ENCODE measurements around the gene CHKA.
A peak's percentile ranks its signal among the peaks of the same experiment; 100 is the strongest.

The CHKA gene

GRCh38 chr11:68142441-68143309 is 21.5 kb upstream of the CHKA start:
- no peak for DNase-seq

- DNase-seq = no peak
Observed at GRCh38 chr11:68142028-68142412, 20.8 kb upstream of the CHKA start.

GRCh38 chr11:68141246-68142027 is 20.2 kb upstream of the CHKA start:
- no peak for DNase-seq

- peak; percentile 81 for DNase-seq
Observed at GRCh38 chr11:68140496-68141245, 19.5 kb upstream of the CHKA start.

- DNase-seq = no peak
Observed at GRCh38 chr11:68138237-68138636, 17.0 kb upstream of the CHKA start.

GRCh38 chr11:68137833-68138232 is 16.6 kb upstream of the CHKA start:
- no peak for DNase-seq

- DNase-seq = no peak
Observed at GRCh38 chr11:68136866-68137265, 15.7 kb upstream of the CHKA start.

- no peak for DNase-seq
Observed at GRCh38 chr11:68135161-68135560, 14.0 kb upstream of the CHKA start.

GRCh38 chr11:68133761-68134160 is 12.6 kb upstream of the CHKA start:
- DNase-seq = no peak

- DNase-seq = no peak
Observed at GRCh38 chr11:68130121-68130520, 8.9 kb upstream of the CHKA start.

- DNase-seq = no peak
Observed at GRCh38 chr11:68128682-68129327, 7.6 kb upstream of the CHKA start.

- no peak for DNase-seq
Observed at GRCh38 chr11:68127714-68128681, 6.8 kb upstream of the CHKA start.

- DNase-seq = no peak
Observed at GRCh38 chr11:68125164-68125563, 4.0 kb upstream of the CHKA start.

GRCh38 chr11:68122936-68123539 is 1.9 kb upstream of the CHKA start:
- no peak for DNase-seq

- DNase-seq = peak; percentile 43
Observed at GRCh38 chr11:68120273-68121066, 718 bp downstream of the CHKA start.

GRCh38 chr11:68118706-68119448 is 2.3 kb downstream of the CHKA start:
- no peak for DNase-seq

GRCh38 chr11:68117853-68118470 is 3.2 kb downstream of the CHKA start:
- no peak for DNase-seq

- DNase-seq = no peak
Observed at GRCh38 chr11:68116974-68117373, 4.2 kb downstream of the CHKA start.

- no peak for DNase-seq
Observed at GRCh38 chr11:68116126-68116525, 5.1 kb downstream of the CHKA start.
